Muscle layer of colon (tissue), 2 donors: Measurements from ENCODE around the gene SORCS2.

Experiments
- H3K27ac ChIP-seq: one replicate; pipeline ENCODE4 v1.7.0; 2013; ENCODE audit warnings: low read depth, mild to moderate bottlenecking, low read length, moderate library complexity
- H3K27me3 ChIP-seq, 2 donors: one replicate each; pipeline ENCODE4 v1.7.0; 2013; ENCODE audit warnings: low read length in 2 of 2, mild to moderate bottlenecking in 2 of 2; ENCODE audit not compliant: insufficient read depth in 2 of 2, control insufficient read depth in 1 of 2
- H3K36me3 ChIP-seq: one replicate; pipeline ENCODE4 v1.7.0; 2013; ENCODE audit warnings: mild to moderate bottlenecking, low read length; ENCODE audit not compliant: insufficient read depth
- H3K4me1 ChIP-seq: one replicate; pipeline ENCODE4 v1.7.0; 2013; ENCODE audit warnings: mild to moderate bottlenecking, low read length; ENCODE audit not compliant: insufficient read depth
- H3K4me3 ChIP-seq, 2 donors: one replicate each; pipeline ENCODE4 v1.7.0; 2013; ENCODE audit warnings: low read length in 2 of 2, low read depth in 1 of 2, mild to moderate bottlenecking in 1 of 2, moderate library complexity in 1 of 2
- H3K9ac ChIP-seq: one replicate; pipeline ENCODE4 v1.7.0; 2013; ENCODE audit warnings: low read length
- H3K9me3 ChIP-seq: one replicate; pipeline ENCODE4 v1.7.0; 2013; ENCODE audit warnings: mild to moderate bottlenecking, low read length
- donor health status: abdominal sarcoma.
- donor health status: Adenocarcinoma of cecum.

Gene SORCS2

DNA sequence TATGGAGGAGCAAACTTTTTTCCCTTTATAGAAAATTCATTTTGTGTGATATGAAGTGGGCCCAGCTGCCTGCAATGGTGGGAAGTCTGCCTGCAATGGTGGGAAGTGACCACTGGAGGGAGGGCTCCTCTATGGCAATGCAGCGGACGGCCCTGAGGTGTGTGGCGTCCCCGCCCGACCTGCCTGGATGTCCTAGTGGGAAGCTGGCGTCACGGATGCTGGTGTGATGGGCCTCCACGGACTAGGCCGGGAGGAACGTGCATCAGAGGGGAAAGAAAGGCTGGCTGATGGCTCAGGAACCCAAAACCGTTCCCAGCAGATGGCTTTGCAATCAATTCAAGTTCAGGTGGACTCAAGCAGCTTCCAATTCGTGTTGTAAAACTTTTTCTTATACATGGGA lies 569.4 kb downstream of the SORCS2 start:
- Histone ChIP-seq H3K9ac (no peak overlapping the region), H3K27ac (peak overlapping the region; percentile 3), H3K36me3 (peaks cover 14% of the 10 kb centered on the region), H3K9me3 (no peaks in the 10 kb centered on the region), H3K4me3 (no peak overlapping the region), H3K27me3 (no peaks in the 10 kb centered on the region), H3K4me1 (peaks cover 37% of the 10 kb centered on the region)

DNA sequence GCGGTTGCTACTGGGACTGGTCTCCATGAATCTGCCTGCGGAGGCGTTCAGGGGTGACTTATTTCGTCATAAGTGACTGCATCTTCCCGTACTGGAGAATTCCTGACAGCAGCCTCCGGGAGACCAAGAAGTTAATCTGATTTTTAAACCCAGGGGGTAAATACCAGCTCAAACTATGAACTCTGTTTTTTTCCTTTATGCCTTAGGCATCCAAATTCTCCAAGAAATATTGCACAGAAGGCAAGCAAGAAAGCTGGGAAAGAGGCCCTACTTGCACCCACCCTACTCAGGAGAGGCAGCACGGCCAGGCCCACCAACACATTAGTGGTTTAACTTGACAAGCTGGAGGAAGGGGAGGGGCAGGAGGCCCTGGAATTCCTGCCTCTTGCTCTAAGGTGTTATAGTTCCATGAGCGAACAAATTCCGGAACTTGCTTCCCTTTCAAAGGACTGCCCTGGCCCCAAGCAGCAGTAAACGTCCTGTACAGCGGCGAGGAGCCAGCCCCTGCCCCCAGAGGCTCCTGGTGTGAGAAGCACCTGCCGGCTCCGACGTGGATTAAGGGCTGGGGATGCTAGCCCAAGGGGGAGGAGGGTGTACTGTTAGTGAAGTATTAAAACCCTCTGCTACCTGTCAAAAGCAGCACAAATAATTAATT lies 570.2 kb downstream of the SORCS2 start:
- Histone ChIP-seq H3K36me3 (peaks cover 19% of the 10 kb centered on the region), H3K9me3 (no peaks in the 10 kb centered on the region), H3K4me3 (no peak overlapping the region), H3K27me3 (no peaks in the 10 kb centered on the region), H3K27ac (peak overlapping the region; percentile 3), H3K4me1 (peaks cover 37% of the 10 kb centered on the region), H3K9ac (no peak overlapping the region)

DNA sequence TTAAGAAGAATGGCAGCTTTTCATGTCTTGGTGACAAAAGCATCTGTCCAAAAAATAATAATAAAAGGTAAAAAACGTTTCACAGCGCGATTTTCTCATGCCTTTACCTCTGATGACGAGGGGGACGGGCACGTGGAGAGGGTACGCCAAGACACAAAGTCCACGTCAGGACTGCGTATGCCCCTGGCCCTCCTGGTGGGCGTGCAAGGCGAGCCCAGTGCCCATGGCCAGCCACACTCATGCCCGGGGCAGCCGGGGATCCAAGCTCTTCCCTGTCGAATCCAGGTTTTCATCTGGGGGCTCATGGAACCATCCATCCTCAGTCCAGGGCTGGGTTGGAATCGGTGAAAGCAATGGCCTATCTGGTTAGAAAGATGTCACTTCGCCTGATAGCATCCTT lies 570.8 kb downstream of the SORCS2 start:
- Histone ChIP-seq H3K4me1 (peaks cover 32% of the 10 kb centered on the region), H3K9ac (no peak overlapping the region), H3K36me3 (peaks cover 25% of the 10 kb centered on the region), H3K9me3 (no peaks in the 10 kb centered on the region), H3K27ac (no peak overlapping the region), H3K27me3 (no peaks in the 10 kb centered on the region), H3K4me3 (no peak overlapping the region)

DNA sequence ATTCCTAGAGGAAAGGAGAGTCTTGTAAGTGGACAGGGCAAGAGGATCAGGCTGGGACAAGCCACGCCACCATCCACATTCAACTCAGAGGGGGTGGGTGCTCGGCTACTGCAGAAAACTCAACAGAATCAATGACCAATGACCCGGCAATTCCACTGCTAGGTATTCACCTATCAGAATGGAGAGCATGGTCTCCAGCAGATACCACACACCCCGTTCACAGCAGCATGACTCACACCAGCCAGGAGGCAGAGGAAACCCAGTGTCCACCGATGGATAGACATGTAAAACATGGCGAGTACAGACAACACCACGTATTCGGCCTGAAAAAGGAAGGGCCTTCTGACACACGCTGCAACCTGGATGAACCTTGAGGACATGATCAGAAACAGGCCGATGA lies 571.5 kb downstream of the SORCS2 start:
- Histone ChIP-seq H3K9ac (no peak overlapping the region), H3K27me3 (no peaks in the 10 kb centered on the region), H3K9me3 (no peaks in the 10 kb centered on the region), H3K27ac (no peak overlapping the region), H3K36me3 (peaks cover 32% of the 10 kb centered on the region), H3K4me3 (no peak overlapping the region), H3K4me1 (peaks cover 27% of the 10 kb centered on the region)

DNA sequence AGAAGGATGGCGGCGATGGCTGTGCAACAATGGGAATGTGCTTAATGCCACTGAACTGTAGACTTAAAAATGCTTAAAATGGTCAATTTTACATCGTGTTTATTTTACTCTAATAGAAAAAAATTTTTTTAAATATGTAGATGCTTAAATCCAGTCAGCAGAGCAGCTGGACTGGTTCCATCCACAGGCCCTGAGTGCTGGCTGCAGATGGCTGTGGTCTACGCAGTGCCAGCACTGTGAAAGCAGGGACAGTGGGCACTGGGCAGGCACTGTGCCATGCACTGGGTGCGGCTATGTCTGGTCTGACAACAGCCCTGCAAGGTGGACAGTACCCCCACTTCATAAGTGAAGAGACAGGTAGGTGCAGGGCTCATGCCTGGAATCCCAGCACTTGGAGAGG lies 572.1 kb downstream of the SORCS2 start:
- H3K27me3 ChIP-seq, result no peaks in the 10 kb centered on the region
- no peak overlapping the region for H3K4me3 ChIP-seq
- H3K36me3 ChIP-seq, result peaks cover 38% of the 10 kb centered on the region
- H3K4me1 ChIP-seq, result peaks cover 29% of the 10 kb centered on the region
- H3K27ac ChIP-seq, result no peak overlapping the region
- no peak overlapping the region for H3K9ac ChIP-seq
- no peaks in the 10 kb centered on the region for H3K9me3 ChIP-seq

DNA sequence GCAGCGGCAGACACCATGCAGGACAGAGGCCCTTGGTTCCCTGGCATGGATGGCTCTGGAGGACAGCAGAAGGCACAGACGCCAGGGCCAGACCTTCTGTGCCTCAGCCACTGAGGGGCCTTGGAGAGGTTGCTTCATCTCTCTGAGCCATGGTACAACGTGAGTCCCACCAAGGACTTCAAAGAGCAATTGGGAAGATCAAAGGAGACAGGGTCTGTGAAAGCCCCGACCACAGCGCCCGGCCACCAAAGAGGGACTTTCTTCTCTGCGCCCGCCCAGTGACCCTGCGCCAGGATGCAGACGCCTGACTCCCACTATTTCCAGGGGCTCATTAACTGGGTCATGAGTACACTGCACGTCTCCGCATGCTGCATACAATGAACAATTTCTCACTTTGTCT lies 573.3 kb downstream of the SORCS2 start:
- Histone ChIP-seq H3K9ac (no peak overlapping the region), H3K9me3 (no peaks in the 10 kb centered on the region), H3K4me1 (peaks cover 27% of the 10 kb centered on the region), H3K36me3 (peaks cover 44% of the 10 kb centered on the region), H3K27ac (no peak overlapping the region), H3K4me3 (no peak overlapping the region), H3K27me3 (no peaks in the 10 kb centered on the region)

DNA sequence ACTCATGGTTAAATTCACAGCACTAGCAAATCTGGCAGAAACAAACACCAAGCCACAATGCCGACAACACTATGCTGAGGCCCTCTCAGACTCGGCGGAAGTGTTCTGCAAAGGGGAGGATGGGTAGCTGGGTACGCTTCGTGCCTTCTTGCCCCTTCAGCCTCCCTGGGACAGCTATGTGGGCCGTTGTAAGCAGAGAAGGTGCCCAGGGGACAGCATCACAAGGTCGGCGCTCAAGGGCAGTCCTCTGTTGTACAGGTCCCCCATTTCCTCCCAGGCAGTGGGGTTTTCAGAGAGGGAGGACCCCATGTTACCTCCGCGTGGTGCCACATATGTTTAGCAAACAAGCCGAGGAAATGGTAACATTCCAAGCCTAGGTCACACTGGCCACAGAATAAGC lies 573.7 kb downstream of the SORCS2 start:
- H3K4me3 ChIP-seq, result no peak overlapping the region
- no peaks in the 10 kb centered on the region for H3K27me3 ChIP-seq
- H3K36me3 ChIP-seq, result peaks cover 47% of the 10 kb centered on the region
- no peak overlapping the region for H3K27ac ChIP-seq
- H3K9ac ChIP-seq, result no peak overlapping the region
- H3K9me3 ChIP-seq, result no peaks in the 10 kb centered on the region
- peaks cover 27% of the 10 kb centered on the region for H3K4me1 ChIP-seq

DNA sequence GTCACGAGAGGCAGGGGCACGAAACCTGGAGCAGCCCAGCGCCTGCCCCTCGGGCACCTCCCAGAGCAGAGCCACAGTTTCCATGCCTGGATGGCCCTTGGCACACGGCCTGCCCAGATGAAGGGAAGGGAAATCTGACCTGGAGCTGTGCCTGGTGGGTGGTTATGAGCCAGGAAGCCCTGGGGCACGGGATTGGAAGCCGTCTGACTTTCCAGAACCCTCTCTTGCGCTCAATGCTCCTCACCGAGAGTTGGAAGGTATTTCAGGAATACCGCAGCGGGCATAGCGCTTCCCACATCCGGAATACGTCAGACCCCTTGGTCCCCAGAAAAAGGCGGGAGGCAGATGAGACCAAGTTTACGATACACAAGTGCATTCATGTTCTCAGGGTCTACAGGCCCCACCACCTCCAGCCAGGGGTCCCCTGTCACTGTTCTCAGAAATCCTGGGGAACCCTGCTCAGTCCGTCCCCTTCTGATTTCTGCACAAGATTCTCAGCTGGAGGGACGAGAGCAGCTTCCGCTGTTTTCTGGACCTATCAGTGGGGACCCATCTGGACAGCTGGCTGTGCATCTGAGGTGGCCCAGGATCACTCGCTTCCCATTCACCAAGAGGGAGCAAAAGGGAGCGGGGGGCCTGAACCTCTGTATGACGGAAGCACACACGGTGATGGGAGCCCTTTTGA lies 574.5 kb downstream of the SORCS2 start:
- H3K4me3 ChIP-seq, result no peak overlapping the region
- H3K9ac ChIP-seq, result no peak overlapping the region
- H3K27ac ChIP-seq, result no peak overlapping the region
- H3K27me3 ChIP-seq, result no peaks in the 10 kb centered on the region
- no peaks in the 10 kb centered on the region for H3K9me3 ChIP-seq
- peaks cover 51% of the 10 kb centered on the region for H3K36me3 ChIP-seq
- peaks cover 32% of the 10 kb centered on the region for H3K4me1 ChIP-seq

DNA sequence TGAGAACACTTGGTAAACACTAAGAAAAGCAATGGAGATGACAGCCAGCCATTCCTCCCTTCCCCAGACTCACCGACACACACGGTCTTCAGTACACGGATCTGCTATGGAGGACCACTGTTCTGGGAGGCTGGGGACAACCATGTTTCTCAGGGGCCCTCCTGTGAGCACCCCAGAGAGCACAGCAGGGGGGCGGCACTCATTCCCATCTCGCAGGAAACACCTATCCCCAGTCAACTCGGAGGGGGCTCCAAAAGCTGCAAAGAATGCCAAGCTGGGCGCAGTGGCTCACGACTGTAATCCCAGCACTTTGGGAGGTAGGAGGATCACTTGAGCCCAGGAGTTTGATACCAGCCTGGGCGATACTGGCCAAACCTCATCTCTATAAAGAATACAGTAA lies 575.2 kb downstream of the SORCS2 start:
- Histone ChIP-seq H3K4me3 (no peak overlapping the region), H3K27ac (no peak overlapping the region), H3K4me1 (peaks cover 39% of the 10 kb centered on the region), H3K9ac (no peak overlapping the region), H3K36me3 (peaks cover 52% of the 10 kb centered on the region), H3K27me3 (no peaks in the 10 kb centered on the region), H3K9me3 (no peaks in the 10 kb centered on the region)

DNA sequence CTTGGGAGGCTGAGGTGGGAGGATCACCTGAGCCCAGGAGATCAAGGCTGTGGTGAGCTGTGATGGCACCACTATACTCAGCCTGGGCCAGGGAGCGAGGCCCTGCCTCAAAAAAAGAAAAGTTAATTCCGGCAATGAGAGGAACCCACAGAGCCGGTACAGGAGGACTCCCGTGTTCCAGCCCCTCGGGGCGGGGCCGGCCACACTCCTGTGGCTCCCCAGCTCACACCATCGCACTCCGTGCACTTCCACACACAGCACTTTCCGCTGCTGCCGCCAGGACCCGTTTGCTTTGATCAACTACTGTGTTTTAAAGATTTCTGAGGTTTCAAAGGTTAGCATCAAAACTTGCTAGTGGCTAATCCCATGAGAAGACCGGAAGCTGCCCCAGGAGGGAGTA lies 575.6 kb downstream of the SORCS2 start:
- Histone ChIP-seq H3K9me3 (no peaks in the 10 kb centered on the region), H3K27ac (no peak overlapping the region), H3K36me3 (peaks cover 54% of the 10 kb centered on the region), H3K27me3 (no peaks in the 10 kb centered on the region), H3K4me1 (peaks cover 43% of the 10 kb centered on the region), H3K9ac (no peak overlapping the region), H3K4me3 (no peak overlapping the region)

DNA sequence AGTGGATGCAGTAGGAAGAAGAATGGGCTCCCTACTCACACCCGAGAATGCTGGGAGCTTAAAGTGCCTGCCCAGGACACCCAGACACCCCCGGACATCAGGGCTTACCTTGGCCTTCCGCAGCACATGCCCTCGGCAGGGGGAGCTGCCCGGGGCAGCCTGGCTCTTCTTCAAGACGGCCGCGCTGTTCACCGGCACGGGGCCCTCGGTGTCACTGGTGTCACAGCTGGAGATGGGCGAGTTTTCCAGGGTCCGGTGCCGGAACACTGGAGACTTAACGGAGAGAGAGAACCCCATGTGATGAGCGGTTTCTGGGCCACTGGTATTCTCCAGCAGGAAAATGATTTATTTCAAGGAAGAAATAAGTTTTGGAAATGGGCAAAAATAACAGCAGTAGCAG lies 576.4 kb downstream of the SORCS2 start:
- peaks cover 61% of the 10 kb centered on the region for H3K36me3 ChIP-seq
- no peaks in the 10 kb centered on the region for H3K27me3 ChIP-seq
- H3K9me3 ChIP-seq, result no peaks in the 10 kb centered on the region
- no peak overlapping the region for H3K27ac ChIP-seq
- H3K4me3 ChIP-seq, result no peak overlapping the region
- H3K9ac ChIP-seq, result no peak overlapping the region
- peaks cover 49% of the 10 kb centered on the region for H3K4me1 ChIP-seq
